Skeletal muscle cell (primary cell): ENCODE measurements around the gene KIAA1217.

ENCODE experiments used
- DNase-seq: peaks from one replicate; pipeline ENCODE4 v3.0.0-alpha.2; 2010; ENCODE audit warnings: low read depth
- H3K4me3 ChIP-seq: 2 replicates; pipeline ENCODE4 v1.5.1; 2011; ENCODE audit warnings: low read depth, mild to moderate bottlenecking, control low read depth, low read length, moderate library complexity

Gene KIAA1217

DNA sequence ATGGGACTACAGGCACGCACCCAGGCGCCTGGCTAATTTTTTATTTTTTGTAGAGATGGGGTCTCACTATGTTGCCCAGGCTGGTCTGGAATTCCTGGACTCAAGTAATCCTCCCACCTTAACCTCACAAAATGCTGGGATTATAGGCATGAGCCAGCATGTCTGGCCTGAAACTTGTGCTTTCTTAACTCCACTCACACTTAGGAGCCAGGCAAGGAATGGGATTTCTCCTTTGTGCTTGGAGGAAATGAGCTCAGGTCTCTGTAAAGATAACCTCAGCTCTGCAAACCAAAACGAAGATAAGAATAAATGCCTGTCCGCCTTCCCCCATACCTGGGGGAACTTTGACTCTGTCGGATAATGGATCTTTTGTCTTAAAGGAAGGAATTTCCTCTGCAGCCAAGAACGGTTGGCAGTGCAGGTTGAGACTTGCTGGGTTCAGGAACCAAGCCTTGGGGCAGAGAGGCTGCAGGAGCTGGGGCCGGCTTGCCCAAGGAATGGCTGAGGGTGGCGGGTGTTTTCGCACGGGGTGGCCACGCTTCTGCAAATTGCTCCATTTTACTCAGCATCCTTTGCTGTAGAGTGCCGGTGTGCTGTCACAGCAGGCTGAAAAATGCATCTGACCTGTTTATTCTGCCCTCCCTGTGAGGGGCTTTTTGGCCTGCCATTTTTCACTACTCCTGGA lies 174.2 kb downstream of the KIAA1217 start:
- DNase-seq: no peak
- H3K4me3 ChIP-seq: no peak overlapping the region

DNA sequence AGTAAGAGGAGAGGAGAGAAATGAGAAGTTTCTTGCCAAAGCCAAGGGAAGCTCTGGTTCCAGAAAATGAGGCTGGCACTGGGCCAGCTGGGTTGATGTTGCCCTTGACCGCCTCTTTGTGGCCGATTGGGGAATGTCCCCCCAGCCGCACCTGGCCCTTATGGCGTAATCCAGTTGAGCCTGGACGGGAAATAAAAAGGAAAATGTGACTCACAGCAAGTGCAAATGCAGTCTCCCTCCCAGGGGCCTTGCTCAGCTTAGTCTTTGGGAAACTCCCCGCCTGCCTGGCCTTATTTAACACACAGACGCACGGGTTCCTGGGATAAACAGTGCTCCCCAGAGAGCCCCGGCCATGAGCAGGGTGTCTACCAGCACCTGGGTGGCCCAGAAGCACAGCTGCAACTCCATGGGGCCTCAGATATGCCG lies 174.8 kb downstream of the KIAA1217 start:
- DNase-seq: peak; percentile 97
- no peak overlapping the region for H3K4me3 ChIP-seq

DNA sequence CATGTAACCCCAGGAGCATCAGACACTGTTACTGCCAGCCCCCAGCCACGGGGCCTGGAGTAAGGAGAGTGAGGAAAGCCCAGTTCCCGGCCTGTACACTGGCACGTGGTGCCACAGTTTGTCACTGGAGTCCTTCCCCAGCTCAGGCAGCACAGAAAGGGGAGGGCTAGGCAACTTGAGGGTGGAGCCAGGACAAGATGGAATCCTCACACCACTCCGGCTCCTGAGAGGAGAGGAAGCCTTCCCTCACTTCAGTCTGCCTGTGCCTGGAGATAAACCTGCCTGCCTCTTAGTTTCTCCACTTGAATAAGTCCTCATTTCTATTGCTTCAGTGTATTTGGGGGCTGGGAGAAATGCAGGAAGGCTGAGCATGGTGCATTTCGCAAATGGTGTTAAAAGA lies 176.0 kb downstream of the KIAA1217 start:
- DNase-seq: no peak
- H3K4me3 ChIP-seq: no peak overlapping the region

DNA sequence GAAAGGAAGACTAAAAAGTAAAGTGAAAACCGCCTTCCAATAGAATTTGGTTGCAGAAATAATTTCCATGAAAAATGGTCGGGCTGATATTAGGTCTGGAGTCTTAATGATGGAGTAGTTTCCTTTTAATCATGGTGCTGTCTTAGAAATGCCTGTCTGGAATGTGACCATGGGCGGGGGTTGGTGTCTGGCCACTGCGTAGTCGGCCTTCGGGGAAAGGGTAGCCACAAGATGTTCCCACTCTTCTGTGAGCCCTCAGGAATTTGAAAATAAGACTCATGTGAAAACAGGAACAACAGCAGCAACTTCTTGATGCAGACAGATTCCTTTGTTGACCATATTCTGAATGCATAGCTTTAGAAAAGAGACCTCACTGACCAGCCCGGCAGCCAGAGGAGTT lies 176.8 kb downstream of the KIAA1217 start:
- H3K4me3 ChIP-seq: no peak overlapping the region
- peak; percentile 67 for DNase-seq

DNA sequence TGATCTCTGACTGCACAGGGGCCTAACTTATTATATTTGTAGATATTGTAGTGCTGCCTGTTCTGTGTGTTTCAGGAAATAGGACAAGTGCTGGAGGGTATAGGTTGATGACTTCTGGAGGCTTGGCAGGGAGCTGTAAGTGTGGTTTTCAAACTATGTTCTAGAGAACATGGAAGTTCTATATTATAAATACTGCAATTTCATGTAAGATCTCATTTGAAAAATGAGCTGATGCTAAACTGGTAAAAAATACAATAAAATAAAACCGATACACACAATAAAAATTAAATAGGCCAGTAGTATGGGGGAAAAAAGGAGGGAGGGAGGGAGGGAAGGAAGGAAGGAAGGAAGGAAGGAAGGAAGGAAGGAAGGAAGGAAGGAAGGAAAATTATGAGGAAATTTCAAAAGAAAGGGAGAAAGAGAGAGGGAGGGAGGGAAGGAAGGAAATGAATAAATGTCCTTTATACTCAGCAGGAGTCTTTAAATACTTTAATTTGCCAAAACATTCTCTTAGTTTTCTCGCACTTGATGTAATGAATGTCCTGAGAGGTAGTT lies 181.3 kb downstream of the KIAA1217 start:
- no peak for DNase-seq
- no peak overlapping the region for H3K4me3 ChIP-seq

DNA sequence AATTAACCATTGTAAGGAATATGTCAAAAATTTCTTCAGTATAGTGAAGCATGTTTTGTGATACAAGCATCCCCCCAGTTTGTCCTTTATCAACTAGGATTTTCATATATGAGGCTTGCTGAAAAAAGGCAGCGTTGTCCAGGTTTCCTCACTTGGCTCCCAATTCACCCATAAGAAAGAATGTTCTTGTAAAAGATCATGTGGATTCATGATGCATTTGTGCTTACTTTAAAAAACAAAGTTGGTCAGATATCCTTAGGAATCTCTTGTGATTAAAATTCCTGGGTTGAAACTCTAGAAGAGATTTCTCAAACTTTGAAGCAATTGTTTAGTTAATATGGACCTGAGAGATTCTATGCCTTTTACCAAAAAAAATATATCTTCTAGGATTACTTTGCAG lies 181.8 kb downstream of the KIAA1217 start:
- no peak for DNase-seq
- H3K4me3 ChIP-seq: no peak overlapping the region

DNA sequence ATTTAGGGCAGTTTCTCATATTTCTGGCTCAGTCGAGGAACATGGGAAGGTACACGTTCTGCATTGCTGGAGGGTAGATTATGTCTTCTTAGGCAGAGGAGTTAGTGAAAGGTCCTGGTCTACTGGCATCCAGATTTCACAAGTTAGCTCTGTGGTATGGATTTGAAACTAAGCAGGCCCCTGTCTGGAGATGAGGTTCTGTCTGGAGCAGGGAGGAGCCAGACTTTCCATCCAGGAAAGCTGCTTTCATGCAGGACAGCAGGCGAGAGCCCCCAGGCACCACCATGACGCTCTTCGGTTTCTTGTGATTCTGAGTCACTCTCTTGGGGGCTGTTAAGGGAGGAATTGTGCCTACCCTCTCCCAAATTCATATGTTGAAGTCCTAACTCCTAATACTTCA lies 184.3 kb downstream of the KIAA1217 start:
- no peak overlapping the region for H3K4me3 ChIP-seq
- DNase-seq: no peak

DNA sequence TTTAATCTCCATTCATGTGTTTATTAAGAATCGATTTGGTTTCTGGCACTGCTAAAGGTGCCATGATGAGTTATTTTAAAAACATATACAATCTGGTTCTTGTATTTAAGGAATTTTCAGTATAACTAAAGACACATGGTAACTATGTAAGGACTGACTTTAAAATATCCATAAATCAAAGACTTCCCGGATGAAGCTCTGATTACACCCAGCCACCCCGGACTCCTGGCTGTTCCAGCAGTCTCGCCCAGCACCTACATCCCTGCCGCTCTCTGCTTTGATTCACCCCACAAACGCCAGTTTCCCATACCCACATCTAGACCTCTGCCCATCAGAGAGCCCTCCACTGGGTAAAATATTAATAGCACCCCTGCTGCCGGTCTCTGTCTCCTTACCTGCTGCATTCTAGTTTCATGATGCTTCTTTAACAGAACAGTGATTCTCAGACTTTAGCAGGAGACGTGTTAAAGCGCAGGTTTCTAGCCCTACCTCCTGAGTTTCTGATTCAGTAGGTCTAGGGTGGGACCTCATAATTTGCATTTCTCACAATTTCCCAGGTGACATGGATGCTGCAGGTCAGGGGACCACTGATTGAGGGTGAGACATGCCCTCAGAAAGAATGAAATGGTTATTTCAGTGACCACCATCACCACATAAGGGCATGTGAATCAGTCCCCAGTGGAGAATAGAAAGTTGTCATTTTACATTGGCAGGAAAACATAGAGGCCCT lies 185.7 kb downstream of the KIAA1217 start:
- no peak overlapping the region for H3K4me3 ChIP-seq
- no peak for DNase-seq

DNA sequence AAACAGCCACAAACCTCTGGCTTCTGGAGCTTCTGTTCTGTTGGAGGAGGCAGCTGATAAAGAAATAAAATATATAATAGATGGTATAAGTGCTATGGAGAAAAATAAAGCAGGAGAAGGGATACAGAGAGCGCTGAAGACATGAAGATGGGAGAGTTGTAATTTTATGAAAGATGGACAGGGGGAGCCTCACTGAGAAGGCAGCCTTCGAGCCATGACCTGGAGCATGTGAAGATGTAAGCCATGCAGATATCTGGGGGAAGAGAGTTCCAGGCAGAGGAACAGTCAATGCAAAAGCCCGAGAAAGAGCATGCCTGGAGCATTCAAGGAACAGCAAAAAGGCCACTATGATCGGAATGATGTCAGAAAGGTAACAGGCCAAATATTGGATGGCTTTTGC lies 187.5 kb downstream of the KIAA1217 start:
- DNase-seq: no peak
- H3K4me3 ChIP-seq: no peak overlapping the region

DNA sequence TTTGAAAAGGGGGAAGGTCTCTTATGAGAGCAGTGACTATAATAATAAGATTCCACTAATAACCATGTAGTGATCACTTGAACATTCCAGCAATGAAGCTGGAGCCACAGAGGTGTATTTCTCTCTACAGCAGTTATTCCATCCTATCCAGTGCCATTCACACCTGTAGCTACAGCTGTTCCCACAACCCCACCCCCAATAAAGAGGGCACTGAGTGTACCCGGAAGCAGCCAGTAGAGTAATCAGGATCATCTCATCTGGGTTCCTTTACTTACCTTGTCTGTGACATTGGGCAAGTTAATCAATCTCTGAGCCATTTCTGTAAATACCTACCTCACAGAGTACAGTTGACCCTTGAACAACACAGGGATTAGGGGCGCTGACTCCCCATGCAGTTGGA lies 188.7 kb downstream of the KIAA1217 start:
- no peak overlapping the region for H3K4me3 ChIP-seq
- DNase-seq: no peak

DNA sequence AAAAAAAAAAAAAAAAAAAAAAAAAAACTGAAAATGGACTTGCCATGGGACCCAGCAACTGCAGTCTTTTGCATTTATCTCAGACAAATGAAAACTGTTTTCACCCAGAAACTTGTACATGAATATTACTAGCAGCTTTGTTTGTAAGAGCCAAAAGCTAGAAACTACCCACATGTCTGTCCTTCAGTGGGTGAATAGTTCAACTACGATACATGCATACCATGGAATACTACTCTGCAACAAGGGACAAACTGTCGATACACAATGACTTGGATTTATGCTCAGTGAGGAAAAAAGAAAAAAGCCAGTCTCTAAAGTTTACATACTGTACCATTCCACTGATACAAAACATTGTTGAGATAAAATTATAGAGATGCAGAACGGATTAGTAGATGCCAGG lies 195.6 kb downstream of the KIAA1217 start:
- no peak overlapping the region for H3K4me3 ChIP-seq
- DNase-seq: no peak

DNA sequence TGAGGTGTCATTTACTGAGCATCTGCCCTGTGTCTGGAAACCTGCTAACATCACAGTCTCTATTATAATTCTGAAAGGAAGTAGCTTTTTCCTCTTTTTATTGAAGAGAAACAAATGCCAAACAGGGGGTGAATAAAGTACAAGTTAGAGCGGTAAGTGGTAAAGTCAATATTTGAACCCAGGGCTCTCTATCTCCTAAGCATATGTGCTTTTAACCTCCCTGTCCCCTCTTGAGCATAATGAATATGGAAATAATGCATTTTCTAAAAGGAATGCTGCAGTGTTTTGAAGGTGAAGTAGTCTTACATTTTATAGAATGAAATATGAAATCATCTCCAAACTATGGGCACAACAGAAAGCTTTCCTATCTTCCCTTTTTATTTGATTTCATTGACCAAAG lies 196.7 kb downstream of the KIAA1217 start:
- no peak overlapping the region for H3K4me3 ChIP-seq
- no peak for DNase-seq

DNA sequence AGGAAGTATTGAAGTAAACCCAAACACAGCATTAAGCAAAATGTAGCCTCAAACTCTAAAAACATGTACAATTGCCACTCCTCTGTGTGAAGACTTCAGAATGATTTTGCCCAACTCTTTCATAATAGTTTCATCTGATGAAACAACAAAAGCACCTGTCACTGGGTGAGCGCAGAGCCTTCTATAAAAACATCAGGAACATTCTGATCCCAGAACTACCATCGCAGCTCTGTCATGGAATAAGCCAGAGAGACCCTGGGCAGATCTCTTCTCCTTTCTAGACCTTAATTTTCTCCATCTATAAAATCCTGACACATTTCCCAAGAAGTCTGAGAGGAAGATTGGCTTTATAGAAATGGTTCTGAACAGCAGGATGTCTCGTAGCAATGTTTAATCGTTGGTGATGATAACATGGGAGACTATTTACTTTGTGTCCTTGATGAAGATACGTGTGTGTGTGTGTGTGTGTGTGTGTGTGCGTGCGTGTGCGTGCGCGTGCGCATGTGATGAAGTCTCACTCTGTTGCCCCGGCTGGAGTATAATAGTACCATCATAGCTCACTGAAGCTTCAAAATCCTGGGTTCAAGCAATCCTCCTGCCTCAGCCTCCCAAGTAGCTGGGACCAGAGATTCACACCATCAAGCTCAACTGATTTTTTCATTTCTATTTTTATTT lies 198.0 kb downstream of the KIAA1217 start:
- no peak overlapping the region for H3K4me3 ChIP-seq
- DNase-seq: no peak

DNA sequence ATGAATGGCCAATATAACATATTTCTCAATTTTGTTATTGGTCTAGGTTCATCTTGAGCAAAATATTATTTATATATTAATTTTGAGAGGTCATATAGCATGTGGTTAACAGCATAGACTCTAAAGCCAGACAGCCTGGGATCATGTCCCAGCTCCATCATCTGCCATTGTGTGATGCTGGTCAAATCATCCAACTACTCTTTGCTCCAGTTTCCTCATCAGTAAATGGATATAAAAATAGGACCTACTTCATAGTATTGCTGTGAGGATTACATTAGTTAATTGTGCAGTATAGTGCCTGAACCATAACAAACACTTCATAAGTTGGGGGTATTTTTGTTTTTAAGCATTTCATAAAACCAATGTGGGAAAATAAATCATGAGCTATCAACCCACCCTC lies 199.0 kb downstream of the KIAA1217 start:
- DNase-seq: no peak
- no peak overlapping the region for H3K4me3 ChIP-seq

DNA sequence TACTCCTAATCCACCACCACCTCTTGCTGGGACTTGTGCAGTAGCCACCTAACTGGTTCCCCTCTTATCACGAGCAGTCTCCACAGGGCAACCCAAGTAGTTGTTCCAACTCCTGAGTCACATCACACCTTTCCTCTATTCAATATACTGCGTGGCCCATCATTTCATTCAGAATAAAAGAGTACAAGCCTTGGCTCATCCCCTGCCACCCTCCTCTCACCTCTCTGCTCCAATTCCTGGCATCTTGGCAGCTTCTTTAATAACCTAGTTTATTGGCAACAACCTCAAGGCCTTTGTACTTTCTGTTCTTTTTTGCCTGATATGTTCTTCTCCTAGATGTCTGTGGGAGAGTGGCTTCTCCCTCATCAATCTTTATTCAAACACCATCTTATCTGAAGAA lies 199.4 kb downstream of the KIAA1217 start:
- H3K4me3 ChIP-seq: no peak overlapping the region
- no peak for DNase-seq

DNA sequence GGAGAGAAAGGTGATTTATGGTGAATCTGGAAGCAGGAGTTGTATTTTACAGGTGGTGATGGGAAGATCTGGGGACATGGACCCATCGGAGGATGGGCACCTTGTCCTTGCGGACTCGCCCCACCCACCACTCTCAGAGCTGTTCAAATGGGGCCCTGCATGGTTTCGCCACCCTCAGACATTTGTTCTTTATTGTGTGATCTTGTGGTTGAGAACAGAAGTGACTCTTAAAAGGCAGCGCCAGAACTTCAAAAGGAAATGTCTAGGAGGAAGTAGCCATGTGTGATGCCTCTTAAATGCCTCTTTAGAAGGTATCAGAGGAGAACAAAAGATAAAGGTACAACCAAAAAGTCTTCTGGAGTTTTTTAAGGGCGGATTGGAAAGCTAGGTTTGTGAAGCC lies 205.7 kb downstream of the KIAA1217 start:
- no peak for DNase-seq
- no peak overlapping the region for H3K4me3 ChIP-seq

DNA sequence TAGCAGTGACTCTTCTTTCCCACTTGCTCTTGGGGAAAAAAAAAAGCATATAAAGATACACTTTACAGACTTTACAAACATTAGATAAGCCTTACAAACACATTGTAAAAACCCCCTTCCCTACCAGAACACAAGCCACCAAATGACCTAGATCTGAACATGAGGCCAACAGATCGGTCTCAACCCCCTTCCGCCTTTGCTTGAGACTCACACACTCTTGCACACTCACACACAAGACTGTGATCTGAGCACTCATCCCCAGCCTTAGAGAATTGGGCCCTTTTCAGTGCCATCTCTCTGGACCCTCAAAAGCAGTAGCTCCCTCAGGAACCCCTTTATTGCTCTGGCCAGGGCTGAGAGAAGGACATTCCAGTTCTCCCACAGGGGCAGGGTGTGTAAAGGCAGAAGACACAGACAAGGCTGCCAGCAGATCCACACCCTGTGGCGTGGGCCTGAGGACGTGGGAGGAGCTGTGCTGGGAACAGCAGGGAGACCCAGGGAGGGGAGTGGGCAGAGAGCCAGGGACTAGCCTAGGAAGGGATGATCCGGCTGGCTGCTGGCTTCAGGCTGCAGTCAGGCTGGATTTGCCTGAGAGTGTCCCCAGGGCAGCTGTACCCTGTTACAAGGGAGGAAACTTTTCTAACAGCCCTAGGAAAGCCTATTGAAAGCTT lies 206.7 kb downstream of the KIAA1217 start:
- H3K4me3 ChIP-seq: no peak overlapping the region
- DNase-seq: peak; percentile 72

DNA sequence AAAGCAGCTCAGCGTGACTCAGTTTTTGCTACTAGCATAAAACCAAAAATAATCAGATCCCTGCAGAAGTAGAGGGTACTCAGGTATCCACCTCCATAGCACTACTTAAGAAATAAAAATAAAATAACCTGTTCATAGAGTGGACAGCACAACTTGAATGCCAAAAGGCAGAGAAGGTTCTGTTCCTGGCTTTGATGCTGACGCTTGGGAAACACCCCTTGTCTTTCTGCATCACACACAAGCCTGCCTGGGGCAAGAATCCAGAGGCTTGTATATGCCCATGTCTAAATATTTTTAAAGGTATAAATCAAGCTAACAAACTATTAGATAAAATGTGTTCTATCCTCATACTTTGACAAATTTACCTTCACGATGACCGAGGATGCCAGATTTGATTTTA lies 207.3 kb downstream of the KIAA1217 start:
- H3K4me3 ChIP-seq: no peak overlapping the region
- DNase-seq: no peak

DNA sequence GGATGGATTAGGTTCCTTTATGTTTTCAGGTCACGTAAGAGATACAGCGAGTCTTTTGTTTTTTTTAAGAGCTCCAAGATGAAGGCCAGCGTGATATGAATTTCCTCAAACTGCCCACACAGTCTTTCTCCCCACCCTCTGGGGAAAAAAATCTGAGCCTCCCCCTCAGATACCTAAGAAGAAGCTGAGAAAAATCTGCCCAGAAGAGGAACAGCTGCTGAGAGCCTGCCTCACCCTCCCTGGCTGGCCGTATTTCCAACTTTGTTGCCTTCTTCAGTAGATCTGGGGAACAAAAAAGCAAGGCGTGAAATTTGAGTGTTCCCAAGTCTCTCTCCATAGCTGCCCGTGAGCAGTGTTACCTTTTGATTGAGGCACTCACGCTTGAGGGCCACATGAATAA lies 208.1 kb downstream of the KIAA1217 start:
- H3K4me3 ChIP-seq: no peak overlapping the region
- DNase-seq: no peak

DNA sequence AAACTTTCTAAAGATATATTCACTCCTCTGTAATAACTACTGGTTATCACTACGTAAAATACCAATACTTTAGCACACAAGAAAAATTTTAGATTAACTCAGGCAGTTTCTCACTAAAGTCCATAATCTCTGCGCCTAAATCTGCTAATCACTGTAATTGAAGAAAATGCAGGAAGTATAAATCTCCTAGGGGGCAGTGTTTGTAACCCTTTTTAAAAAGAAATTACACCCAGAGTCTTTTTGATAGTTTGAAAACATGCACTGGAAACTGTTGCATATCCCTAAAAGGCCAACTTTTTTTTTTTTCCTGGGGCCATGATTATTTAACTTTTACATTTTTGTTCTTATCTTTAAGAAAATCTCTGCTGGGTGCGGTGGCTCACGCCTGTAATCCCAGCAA lies 209.6 kb downstream of the KIAA1217 start:
- no peak for DNase-seq
- no peak overlapping the region for H3K4me3 ChIP-seq
